CMK (cell line): Measurements from ENCODE around the gene CELF1.
"Not testable (repeated sequence)": the region's sequence is repeated elsewhere in the genome, so short reads cannot be mapped to it uniquely, and the experiment has no call there.

Experiments
- DNase-seq: peaks from one replicate; pipeline ENCODE4 v3.0.0-alpha.2; 2010; ENCODE audit warnings: low read depth

Gene CELF1

GRCh38 chr11:47573321-47573720 lies 20.4 kb upstream of the CELF1 start:
- no peak for DNase-seq

GRCh38 chr11:47572715-47573255 lies 19.9 kb upstream of the CELF1 start:
- no peak for DNase-seq

GRCh38 chr11:47571895-47572294 lies 19.0 kb upstream of the CELF1 start:
- no peak for DNase-seq

DNA sequence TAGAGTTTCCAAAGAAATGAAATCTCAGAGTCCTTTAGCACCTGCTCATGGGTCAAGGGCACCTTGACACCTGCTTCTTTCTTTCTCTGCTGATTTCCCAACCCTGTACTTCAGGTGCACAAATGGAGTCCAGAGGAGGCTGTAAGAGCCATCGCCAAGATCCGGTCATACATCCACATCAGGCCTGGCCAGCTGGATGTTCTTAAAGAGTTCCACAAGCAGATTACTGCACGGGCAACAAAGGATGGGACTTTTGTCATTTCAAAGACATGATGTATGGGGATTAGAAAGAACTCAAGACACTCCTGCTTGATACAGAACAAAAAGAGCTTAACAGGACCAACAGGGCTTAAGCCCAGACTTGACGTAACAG lies 18.4 kb upstream of the CELF1 start:
- DNase-seq: no peak

DNA sequence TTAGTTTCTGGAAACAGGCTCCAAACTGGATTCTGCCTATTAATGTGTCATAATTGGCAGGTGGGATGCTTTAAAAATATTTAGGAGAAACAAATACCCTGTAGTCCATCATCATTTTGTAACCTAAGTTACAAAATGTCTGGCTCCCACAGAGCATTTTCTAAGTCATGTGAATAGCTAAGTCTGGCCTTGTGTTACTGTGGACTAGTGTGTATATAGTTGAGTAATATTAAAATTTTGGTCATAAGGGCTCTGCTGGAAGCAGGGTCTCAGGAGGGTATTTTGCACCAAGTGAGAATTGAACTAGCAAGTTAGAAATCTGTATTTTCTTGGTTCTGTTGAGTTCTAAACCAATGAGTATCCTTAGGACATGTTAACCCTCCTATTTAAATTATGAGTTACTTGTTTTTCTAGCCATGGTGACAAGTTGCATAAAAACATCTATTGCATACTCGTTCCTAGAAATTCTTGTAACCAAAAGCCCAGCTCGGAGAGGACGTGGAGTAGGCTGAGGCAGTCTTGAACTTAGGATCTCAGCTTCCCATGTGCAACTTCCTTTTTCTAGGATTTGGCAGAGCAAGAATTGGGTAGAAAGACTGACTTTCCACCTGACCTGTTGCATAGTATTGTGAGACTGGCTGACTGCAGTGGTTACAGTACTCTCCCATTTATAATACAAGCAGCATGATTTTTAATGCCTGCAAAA lies 17.9 kb upstream of the CELF1 start:
- no peak for DNase-seq

GRCh38 chr11:47569646-47570045 lies 16.7 kb upstream of the CELF1 start:
- no peak for DNase-seq

- DNase-seq: no peak
Observed at GRCh38 chr11:47566149-47566698, 13.3 kb upstream of the CELF1 start.

DNA sequence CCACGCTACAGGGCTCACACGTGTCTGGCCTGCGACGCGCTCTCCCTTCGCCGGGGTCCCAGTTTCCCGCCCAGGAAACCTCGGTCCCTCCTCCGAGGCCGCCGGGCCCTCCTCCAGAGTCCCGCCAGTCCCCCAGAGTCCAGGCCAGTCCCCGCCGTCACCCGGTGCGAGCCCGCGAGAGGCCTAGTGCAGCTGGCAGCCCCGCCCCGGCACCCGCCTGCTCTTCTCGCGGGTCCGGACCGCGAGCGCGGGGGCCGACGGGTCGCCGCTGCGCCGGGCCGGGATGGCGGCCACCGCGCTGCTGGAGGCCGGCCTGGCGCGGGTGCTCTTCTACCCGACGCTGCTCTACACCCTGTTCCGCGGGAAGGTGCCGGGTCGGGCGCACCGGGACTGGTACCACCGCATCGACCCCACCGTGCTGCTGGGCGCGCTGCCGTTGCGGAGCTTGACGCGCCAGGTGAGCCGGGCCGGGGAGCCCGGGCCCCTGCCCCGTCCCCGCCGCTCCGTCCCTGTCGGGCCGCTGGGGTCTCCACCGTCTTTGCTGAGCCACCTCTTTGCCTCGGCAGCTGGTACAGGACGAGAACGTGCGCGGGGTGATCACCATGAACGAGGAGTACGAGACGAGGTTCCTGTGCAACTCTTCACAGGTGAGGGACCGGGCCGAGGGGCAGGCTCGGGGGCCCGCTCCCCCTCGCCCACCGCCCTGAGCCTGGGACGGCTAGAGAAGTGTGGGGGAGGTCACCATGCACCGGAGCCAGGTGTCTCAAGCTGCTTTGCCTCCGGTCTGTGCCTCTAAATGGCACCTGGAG lies 12.6 kb upstream of the CELF1 start, which contains the start of gene PTPMT1:
Gene PTPMT1 (plus strand): TSS at position 260 of the 809 bp plus-strand sequence. CDS start 24 bp downstream, at position 284.
- DNase-seq: peak; percentile 48

GRCh38 chr11:47564933-47565339 lies 12.0 kb upstream of the CELF1 start:
- no peak for DNase-seq

DNA sequence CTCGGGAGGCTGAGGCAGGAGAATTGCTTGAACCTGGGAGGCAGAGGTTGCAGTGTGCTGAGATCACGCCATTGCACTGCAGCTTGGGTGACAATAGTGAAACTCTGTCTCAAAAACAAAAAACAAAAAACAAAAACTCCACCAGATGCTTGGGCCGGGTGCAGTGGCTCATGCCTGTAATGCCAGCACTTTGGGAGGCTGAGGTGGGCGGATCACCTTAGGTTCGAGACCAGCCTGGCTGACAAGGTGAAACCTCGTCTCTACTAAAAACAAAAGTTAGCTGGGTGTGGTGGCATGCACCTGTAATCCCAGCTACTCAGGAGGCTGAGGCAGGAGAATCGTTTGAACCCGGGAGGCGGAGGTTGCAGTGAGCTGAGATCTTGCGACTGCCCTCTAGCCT lies 11.4 kb upstream of the CELF1 start:
- not testable (repeated sequence) for DNase-seq

DNA sequence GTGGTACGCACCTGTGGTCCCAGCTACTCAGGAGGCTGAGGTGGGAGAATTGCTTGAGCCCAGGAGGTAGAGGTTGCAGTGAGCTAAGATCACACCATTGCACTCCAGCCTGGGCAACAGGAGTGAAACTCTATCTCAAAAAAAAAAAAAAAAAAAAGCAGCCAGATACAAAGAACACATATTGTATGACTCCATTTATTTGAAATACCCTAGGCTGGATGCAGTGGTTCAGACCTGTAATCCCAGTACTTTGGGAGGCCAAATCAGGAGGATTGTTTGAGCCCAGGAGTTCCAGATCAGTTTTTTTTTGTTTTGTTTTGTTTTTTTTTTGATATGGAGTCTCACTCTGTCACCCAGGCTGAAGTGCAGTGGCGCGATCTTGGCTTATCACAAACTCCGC lies 9.5 kb upstream of the CELF1 start:
- not testable (repeated sequence) for DNase-seq

- DNase-seq: no peak
Observed at GRCh38 chr11:47560426-47560825, 7.5 kb upstream of the CELF1 start.

- no peak for DNase-seq
Observed at GRCh38 chr11:47558695-47559094, 5.8 kb upstream of the CELF1 start.

DNA sequence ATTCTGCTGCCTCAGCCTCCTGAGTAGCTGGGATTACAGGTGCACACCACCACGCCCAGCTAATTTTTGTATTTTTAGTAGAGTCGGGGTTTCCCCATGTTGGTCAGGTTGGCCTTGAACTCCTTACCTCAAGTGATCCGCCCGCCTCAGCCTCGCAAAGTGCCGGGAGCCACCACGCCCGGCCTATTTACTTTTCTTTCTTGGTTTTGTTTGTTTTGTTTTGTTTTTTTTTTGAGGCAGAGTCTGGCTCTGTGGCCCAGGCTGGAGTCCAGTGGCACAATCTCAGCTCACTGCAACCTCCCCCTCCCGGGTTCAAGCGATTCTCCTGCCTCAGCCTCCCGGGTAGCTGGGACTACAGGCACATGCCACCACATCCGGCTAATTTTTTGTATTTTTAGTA lies 4.1 kb upstream of the CELF1 start:
- DNase-seq: not testable (repeated sequence)

GRCh38 chr11:47553406-47553743 lies 443 bp upstream of the CELF1 start:
- no peak for DNase-seq

GRCh38 chr11:47552056-47552565 lies 821 bp downstream of the CELF1 start:
- no peak for DNase-seq

DNA sequence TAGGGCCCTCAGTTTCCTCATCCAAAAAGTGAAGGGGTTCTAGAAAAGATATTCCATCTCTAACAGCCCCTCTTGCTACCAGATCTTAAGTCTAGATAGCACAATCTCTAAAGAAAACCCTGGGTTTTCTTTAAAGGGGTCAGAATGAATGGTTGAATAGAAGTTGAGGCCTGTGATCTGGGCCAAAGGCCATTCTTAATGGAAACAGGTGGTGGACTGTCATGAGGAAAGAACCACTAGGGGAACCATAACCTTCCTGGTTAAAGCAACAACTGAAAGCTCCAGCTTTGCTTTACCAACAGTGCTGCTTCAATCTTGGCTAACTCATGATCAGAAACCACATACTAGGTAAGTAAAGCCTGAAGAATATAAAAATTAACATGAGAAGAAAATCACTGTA lies 1.8 kb downstream of the CELF1 start:
- no peak for DNase-seq

GRCh38 chr11:47550288-47551047 lies 2.5 kb downstream of the CELF1 start:
- no peak for DNase-seq

DNA sequence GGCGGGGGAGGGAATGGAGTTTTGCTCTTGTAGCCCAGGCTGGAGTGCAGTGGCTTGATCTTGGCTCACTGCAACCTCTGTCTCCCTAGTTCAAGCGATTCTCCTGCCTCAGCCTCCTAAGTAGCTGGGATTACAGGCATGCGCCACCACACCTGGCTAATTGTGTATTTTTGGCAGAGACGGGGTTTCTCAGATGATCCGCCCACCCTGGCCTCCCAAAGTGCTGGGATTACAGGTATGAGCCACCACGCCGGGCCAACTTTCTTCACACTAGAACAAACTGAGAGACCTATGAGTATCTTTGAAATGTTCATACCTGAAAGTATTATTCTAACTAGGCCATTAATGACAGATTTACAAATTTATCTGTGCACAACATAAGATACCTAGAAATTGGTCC lies 6.7 kb downstream of the CELF1 start:
- not testable (repeated sequence) for DNase-seq

GRCh38 chr11:47545298-47545697 lies 7.6 kb downstream of the CELF1 start:
- no peak for DNase-seq

DNA sequence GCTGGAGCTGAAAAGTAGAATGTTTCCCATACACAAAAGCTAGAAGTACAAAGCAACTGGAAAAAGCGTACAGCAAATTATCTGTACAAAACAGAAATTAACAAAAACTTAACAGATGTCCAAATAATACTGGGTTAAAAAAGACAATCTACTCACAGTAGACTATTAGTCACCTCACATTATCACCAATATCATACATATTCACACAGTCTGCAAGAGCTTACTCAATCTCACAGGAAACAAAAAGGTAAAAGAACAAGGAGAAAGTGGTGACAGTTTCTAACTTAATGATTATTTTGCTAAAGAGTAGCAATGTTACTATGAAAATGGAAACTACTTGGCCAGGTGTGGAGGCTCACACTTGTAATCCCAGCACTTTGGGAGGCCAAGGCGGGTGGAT lies 11.9 kb downstream of the CELF1 start:
- no peak for DNase-seq

DNA sequence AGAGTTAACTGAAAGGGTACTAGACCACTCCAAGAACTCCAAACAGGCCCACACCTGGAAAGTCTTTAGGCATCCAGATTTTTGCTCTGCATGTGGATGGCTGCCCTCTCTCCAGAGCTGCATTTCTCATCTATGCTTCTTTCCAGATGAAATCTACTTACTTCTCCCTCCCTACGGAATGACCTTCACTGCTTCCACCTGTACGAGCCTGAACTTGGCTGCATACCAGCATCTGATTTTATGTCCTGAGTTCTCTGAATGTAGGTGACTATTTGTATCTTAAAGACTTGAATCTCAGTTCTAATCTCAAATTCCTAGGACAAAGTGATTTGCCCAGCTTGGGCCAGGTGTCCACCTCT lies 13.3 kb downstream of the CELF1 start:
- no peak for DNase-seq
